Keratinocyte (primary cell): ENCODE measurements around the gene PRODH2. TPM values are rescaled to one million over a fixed set of nuclear protein-coding genes. Genes with fewer than 3 reads are reported as not detected.

Experiments
- DNase-seq: peaks from one replicate; pipeline ENCODE4 v3.0.0-alpha.2; 2011; ENCODE audit warnings: low read depth, missing footprints, low spot score
- FAIRE-seq: peaks from 2 replicates; lab custom pipeline; 2011; peaks lifted over from hg19 to GRCh38; lab: Jason Lieb, UNC
- H2AFZ ChIP-seq: 2 replicates; pipeline ENCODE4 v1.6.0; 2012; ENCODE audit warnings: low read length, control low read depth, inconsistent platforms; ENCODE audit not compliant: control insufficient read depth
- H3K27ac ChIP-seq: 2 replicates; pipeline ENCODE4 v1.5.1; 2011; ENCODE audit warnings: low read length; ENCODE audit not compliant: control insufficient read depth, insufficient read depth
- H3K27me3 ChIP-seq: 3 replicates; pipeline ENCODE4 v1.6.0; 2011; ENCODE audit warnings: low read length; ENCODE audit not compliant: control insufficient read depth, insufficient read depth; ENCODE audit errors: extremely low read depth
- H3K36me3 ChIP-seq, 2 experiments: 2 replicates in 1 of 2; 3 replicates in 1 of 2; pipeline ENCODE4 v1.5.1; 2011; ENCODE audit warnings: low read length in 2 of 2, mild to moderate bottlenecking in 1 of 2; ENCODE audit not compliant: control insufficient read depth in 2 of 2, insufficient read depth in 2 of 2; ENCODE audit errors: extremely low read depth in 1 of 2
- H3K4me1 ChIP-seq: 3 replicates; pipeline ENCODE4 v1.5.1; 2011; ENCODE audit warnings: low read length; ENCODE audit not compliant: control insufficient read depth, insufficient read depth; ENCODE audit errors: extremely low read depth
- H3K4me2 ChIP-seq: 3 replicates; pipeline ENCODE4 v1.6.0; 2011; ENCODE audit warnings: low read depth, low read length; ENCODE audit not compliant: control insufficient read depth, insufficient read depth; ENCODE audit errors: extremely low read depth
- H3K4me3 ChIP-seq, 3 experiments: fragments of 200-600 bp in 1 of 3; sonication (generic) in 1 of 3; 2 replicates in 2 of 3; 3 replicates in 1 of 3; pipeline ENCODE4 v1.5.1; 2011 to 2016; ENCODE audit warnings: low read length in 3 of 3, mild to moderate bottlenecking in 3 of 3, control low read depth in 2 of 3, inconsistent platforms in 1 of 3, low read depth in 1 of 3, mixed read lengths in 1 of 3, mixed run types in 1 of 3, moderate library complexity in 1 of 3; ENCODE audit not compliant: control insufficient read depth in 2 of 3, insufficient read depth in 2 of 3; ENCODE audit errors: extremely low read depth in 1 of 3
- H3K79me2 ChIP-seq: 2 replicates; pipeline ENCODE4 v1.6.0; 2012; ENCODE audit warnings: low read length; ENCODE audit not compliant: control insufficient read depth, insufficient read depth
- H3K9ac ChIP-seq: 3 replicates; pipeline ENCODE4 v1.6.0; 2011; ENCODE audit warnings: low read length; ENCODE audit not compliant: control insufficient read depth, insufficient read depth; ENCODE audit errors: extremely low read depth
- H3K9me1 ChIP-seq: 3 replicates; pipeline ENCODE4 v1.6.0; 2011; ENCODE audit warnings: low read length; ENCODE audit not compliant: control insufficient read depth, insufficient read depth; ENCODE audit errors: extremely low read depth
- H3K9me3 ChIP-seq: 2 replicates; pipeline ENCODE4 v1.5.1; 2012; ENCODE audit warnings: low read depth, low read length; ENCODE audit not compliant: control insufficient read depth
- H4K20me1 ChIP-seq: 3 replicates; pipeline ENCODE4 v1.6.0; 2011; ENCODE audit warnings: low read length; ENCODE audit not compliant: control insufficient read depth, insufficient read depth; ENCODE audit errors: extremely low read depth
- EZH2 ChIP-seq: IDR thresholded peaks from one replicate; pipeline ENCODE4 v1.6.1; 2012; ENCODE audit warnings: inconsistent platforms, mild to moderate bottlenecking, low read length, moderate library complexity
- dilution Hi-C: fragments of 300-500 bp; cut with MboI; formaldehyde crosslinking; loops from one replicate; pipeline ENCODE4 v1.7.0; 2020; ENCODE audit warnings: low sequenced_read_pairs; ENCODE audit not compliant: extremely low pct_ligation_motif_present
- polyA plus RNA-seq, 5 experiments: library from polyadenylated mRNA; depleted of rRNA in 3 of 5; stranded (reverse) in 3 of 5; stranded (forward) in 1 of 5; unstranded in 1 of 5; fragments of >200 nt; gene quantifications; 1 replicate in 1 of 5; 2 replicates in 3 of 5; 3 replicates in 1 of 5; pipeline versions ENCODE4 v1.2.1 to v1.2.3, GENCODE V29; 2011 to 2012; ENCODE audit warnings: missing spikeins in 2 of 5, low read depth in 1 of 5, low replicate concordance in 1 of 5
- TF ChIP-seq, protein P1 (sequence below), 3 experiments: IDR thresholded peaks in 1 of 3; conservative IDR thresholded peaks in 1 of 3; optimal IDR thresholded peaks in 1 of 3; 2 replicates in 2 of 3; 3 replicates in 1 of 3; pipeline versions ENCODE3 to v1.5.1; 2011; ENCODE audit warnings: low read length in 3 of 3, mild to moderate bottlenecking in 3 of 3, moderate library complexity in 2 of 3, control low read depth in 1 of 3, inconsistent platforms in 1 of 3; ENCODE audit not compliant: insufficient read depth in 2 of 3; ENCODE audit errors: extremely low read depth in 1 of 3

Gene PRODH2
- polyA plus RNA-seq, 1 donor (not counting 4 experiments of a cell fraction or from before 2014, with no cell fraction given): not detected

DNA sequence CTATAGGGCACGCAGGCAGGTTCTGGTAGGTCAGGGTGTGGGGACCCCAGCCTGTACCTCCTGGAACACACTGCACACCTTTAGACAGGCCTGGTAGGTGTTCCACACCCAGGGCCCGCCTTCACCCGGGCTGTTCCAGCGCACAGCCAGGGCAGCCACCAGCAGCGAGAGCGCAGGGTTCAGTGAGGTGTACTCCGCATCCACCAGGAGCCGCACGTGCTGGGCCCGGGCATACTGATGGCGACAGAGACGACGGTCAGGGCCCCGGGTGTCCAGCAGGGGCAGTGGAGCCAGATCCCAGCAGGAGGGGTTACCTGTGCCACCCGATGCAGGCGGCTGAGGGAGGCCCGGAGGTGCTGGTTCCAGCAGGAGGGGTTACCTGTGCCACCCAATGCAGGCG lies 6.0 kb downstream of the PRODH2 start:
- no peaks in the 10 kb centered on the region for H3K4me1 ChIP-seq
- H3K9me1 ChIP-seq: no peaks in the 10 kb centered on the region
- FAIRE-seq (no peak), DNase-seq (no peak)
- H4K20me1 ChIP-seq: no peaks in the 10 kb centered on the region
- H3K27ac ChIP-seq: no peak overlapping the region
- H3K36me3 ChIP-seq: no peaks in the 10 kb centered on the region
- no peak overlapping the region for H3K4me2 ChIP-seq
- dilution Hi-C loops: no loop called here
- H3K27me3 ChIP-seq: no peaks in the 10 kb centered on the region
- TF ChIP-seq, protein P1, sequence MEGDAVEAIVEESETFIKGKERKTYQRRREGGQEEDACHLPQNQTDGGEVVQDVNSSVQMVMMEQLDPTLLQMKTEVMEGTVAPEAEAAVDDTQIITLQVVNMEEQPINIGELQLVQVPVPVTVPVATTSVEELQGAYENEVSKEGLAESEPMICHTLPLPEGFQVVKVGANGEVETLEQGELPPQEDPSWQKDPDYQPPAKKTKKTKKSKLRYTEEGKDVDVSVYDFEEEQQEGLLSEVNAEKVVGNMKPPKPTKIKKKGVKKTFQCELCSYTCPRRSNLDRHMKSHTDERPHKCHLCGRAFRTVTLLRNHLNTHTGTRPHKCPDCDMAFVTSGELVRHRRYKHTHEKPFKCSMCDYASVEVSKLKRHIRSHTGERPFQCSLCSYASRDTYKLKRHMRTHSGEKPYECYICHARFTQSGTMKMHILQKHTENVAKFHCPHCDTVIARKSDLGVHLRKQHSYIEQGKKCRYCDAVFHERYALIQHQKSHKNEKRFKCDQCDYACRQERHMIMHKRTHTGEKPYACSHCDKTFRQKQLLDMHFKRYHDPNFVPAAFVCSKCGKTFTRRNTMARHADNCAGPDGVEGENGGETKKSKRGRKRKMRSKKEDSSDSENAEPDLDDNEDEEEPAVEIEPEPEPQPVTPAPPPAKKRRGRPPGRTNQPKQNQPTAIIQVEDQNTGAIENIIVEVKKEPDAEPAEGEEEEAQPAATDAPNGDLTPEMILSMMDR (optimal IDR thresholded peaks at IDR 0.05 in 1 of 3, IDR thresholded peaks at IDR 0.05 in 1 of 3, conservative IDR thresholded peaks at IDR 0.05 in 1 of 3; ENCODE audit: extremely low read depth in 1 of 3, insufficient read depth in 2 of 3, low read length in 3 of 3): no peak
- TF ChIP-seq EZH2: no peak
- no peaks in the 10 kb centered on the region for H3K9me3 ChIP-seq
- H2AFZ ChIP-seq: no peak overlapping the region
- no peaks in the 10 kb centered on the region for H3K79me2 ChIP-seq
- no peak overlapping the region for H3K4me3 ChIP-seq
- no peak overlapping the region for H3K9ac ChIP-seq

DNA sequence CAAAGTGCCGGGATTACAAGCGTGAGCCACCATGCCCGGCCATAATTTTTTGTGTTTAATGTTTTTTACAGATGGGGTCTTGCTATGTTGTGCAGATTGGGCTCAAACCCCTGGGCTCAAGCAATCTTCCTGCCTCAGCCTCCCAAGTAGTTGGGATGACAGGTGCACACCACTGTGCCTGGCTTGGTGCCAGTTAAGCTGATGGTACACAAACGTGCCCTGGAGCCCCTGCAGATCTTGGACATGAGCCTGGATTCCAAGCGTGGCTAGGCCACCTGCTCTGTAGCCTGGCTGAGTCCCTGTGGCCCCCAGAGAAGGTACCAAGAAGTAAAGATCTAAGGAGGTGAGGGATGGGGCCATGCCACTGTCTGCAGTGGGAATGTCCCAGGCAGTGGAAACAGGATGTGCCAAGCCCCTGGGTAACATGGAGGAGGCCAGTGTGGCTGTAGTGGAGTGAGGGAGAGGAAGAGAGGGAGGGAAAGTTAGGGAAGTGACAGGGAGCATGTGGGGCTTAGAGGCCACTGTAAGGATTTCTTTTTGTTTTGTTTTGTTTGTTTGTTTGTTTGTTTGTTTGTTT lies 7.0 kb downstream of the PRODH2 start:
- no peaks in the 10 kb centered on the region for H3K4me1 ChIP-seq
- TF ChIP-seq, protein P1 (optimal IDR thresholded peaks at IDR 0.05 in 1 of 3, IDR thresholded peaks at IDR 0.05 in 1 of 3, conservative IDR thresholded peaks at IDR 0.05 in 1 of 3; ENCODE audit: extremely low read depth in 1 of 3, insufficient read depth in 2 of 3, low read length in 3 of 3): no peak
- no peak for TF ChIP-seq EZH2
- no peak overlapping the region for H2AFZ ChIP-seq
- H3K4me3 ChIP-seq: no peak overlapping the region
- no peaks in the 10 kb centered on the region for H3K9me1 ChIP-seq
- H3K36me3 ChIP-seq: no peaks in the 10 kb centered on the region
- no peak for FAIRE-seq
- no peak overlapping the region for H3K27ac ChIP-seq
- H3K27me3 ChIP-seq: no peaks in the 10 kb centered on the region
- H3K79me2 ChIP-seq: no peaks in the 10 kb centered on the region
- H4K20me1 ChIP-seq: no peaks in the 10 kb centered on the region
- H3K9ac ChIP-seq: no peak overlapping the region
- H3K4me2 ChIP-seq: no peak overlapping the region
- no peak for DNase-seq
- H3K9me3 ChIP-seq: no peaks in the 10 kb centered on the region
- dilution Hi-C loops: no loop called here
